IMR-90 (cell line): ENCODE measurements around the gene RAD51B. TPM values are rescaled to one million over a fixed set of nuclear protein-coding genes. Genes with fewer than 3 reads are reported as not detected.

Source experiments
- ATAC-seq: fragments of 200-7000 bp; cut with Tn5 transposase; 2 replicates; pipeline ENCODE4 v1.9.1; 2020; ENCODE audit warnings: low read depth, mild to moderate bottlenecking, moderate library complexity
- BruUV-seq: library from RNA; stranded (reverse); fragments of 400-500 nt; replicated peaks from 2 replicates; lab custom pipeline; 2021; lab: Mats Ljungman, UMichigan
- CTCF ChIA-PET: fragments of 300-600 bp; formaldehyde crosslinking; extraction: SDS; loops from one replicate; lab custom pipeline; 2021; ENCODE audit warnings: antibody characterized with exemption; lab: Yijun Ruan, JAX
- POLR2A ChIA-PET: fragments of 300-600 bp; sonication (Branson Sonifier 250); formaldehyde crosslinking; loops from one replicate; lab custom pipeline; 2022; ENCODE audit warnings: antibody characterized with exemption; ENCODE audit not compliant: unreplicated experiment; lab: Charles Lee
- DNase-seq: peaks from one replicate; pipeline ENCODE4 v3.0.0; 2013
- H2AFZ ChIP-seq: replicated peaks from 2 replicates; pipeline ENCODE3; 2013; ENCODE audit warnings: low read length, mild to moderate bottlenecking; ENCODE audit not compliant: poor library complexity
- H2AK5ac ChIP-seq: 2 replicates; pipeline ENCODE4 v1.6.1; 2013; ENCODE audit warnings: low read depth, low read length, inconsistent platforms
- H2AK9ac ChIP-seq: replicated peaks from 2 replicates; pipeline ENCODE3; 2013; ENCODE audit warnings: mild to moderate bottlenecking, low read depth, low read length, moderate library complexity; ENCODE audit not compliant: poor library complexity
- H2BK120ac ChIP-seq: 2 replicates; pipeline ENCODE4 v1.6.1; 2013; ENCODE audit warnings: low read depth, low read length, inconsistent platforms
- H2BK15ac ChIP-seq: 3 replicates; pipeline ENCODE4 v1.6.1; 2013; ENCODE audit warnings: low read depth, low read length, inconsistent platforms
- H2BK20ac ChIP-seq: 2 replicates; pipeline ENCODE4 v1.6.1; 2013; ENCODE audit warnings: low read depth, mild to moderate bottlenecking, inconsistent platforms, low read length, moderate library complexity
- H2BK5ac ChIP-seq: 2 replicates; pipeline ENCODE4 v1.6.1; 2013; ENCODE audit warnings: mild to moderate bottlenecking, low read depth, low read length, inconsistent platforms; ENCODE audit not compliant: poor library complexity, severe bottlenecking
- H3K14ac ChIP-seq: replicated peaks from 2 replicates; pipeline ENCODE4 v1.6.1; 2013; ENCODE audit warnings: low read depth, low read length, inconsistent platforms
- H3K18ac ChIP-seq: 2 replicates; pipeline ENCODE4 v1.6.1; 2013; ENCODE audit warnings: low read depth, low read length, control low read depth
- H3K23ac ChIP-seq: 2 replicates; pipeline ENCODE4 v1.6.1; 2013; ENCODE audit warnings: low read depth, low read length, inconsistent platforms
- H3K27ac ChIP-seq: 2 replicates; pipeline ENCODE4 v1.5.1; 2013; ENCODE audit warnings: mild to moderate bottlenecking, control low read depth, low read length; ENCODE audit not compliant: insufficient read depth
- H3K27me3 ChIP-seq: 2 replicates; pipeline ENCODE4 v1.6.1; 2013; ENCODE audit warnings: low read length; ENCODE audit not compliant: control insufficient read depth, insufficient read depth
- H3K36me3 ChIP-seq: 2 replicates; pipeline ENCODE4 v1.6.1; 2013; ENCODE audit warnings: low read length, mixed read lengths; ENCODE audit not compliant: control insufficient read depth, insufficient read depth
- H3K4ac ChIP-seq: 2 replicates; pipeline ENCODE4 v1.6.1; 2013; ENCODE audit warnings: low read depth, low read length, inconsistent platforms
- H3K4me1 ChIP-seq: 2 replicates; pipeline ENCODE4 v1.6.1; 2013; ENCODE audit warnings: low read length, mixed read lengths; ENCODE audit not compliant: control insufficient read depth, insufficient read depth
- H3K4me2 ChIP-seq: 2 replicates; pipeline ENCODE4 v1.6.1; 2013; ENCODE audit warnings: low read depth, mild to moderate bottlenecking, control low read depth, low read length, moderate library complexity
- H3K4me3 ChIP-seq: 2 replicates; pipeline ENCODE4 v1.5.1; 2013; ENCODE audit warnings: low read depth, mild to moderate bottlenecking, control low read depth, low read length, moderate library complexity; ENCODE audit not compliant: insufficient read depth
- H3K56ac ChIP-seq: 2 replicates; pipeline ENCODE4 v1.6.1; 2013; ENCODE audit warnings: low read length, inconsistent platforms; ENCODE audit not compliant: insufficient read depth; ENCODE audit errors: extremely low read depth
- H3K79me1 ChIP-seq, 2 experiments: 2 replicates each; pipeline ENCODE4 v1.6.1; 2013; ENCODE audit warnings: low read length in 2 of 2, inconsistent platforms in 1 of 2, low read depth in 1 of 2
- H3K9ac ChIP-seq: 2 replicates; pipeline ENCODE4 v1.6.1; 2013; ENCODE audit warnings: low read depth, low read length, control low read depth
- H3K9me1 ChIP-seq: 2 replicates; pipeline ENCODE4 v1.6.1; 2013; ENCODE audit warnings: low read length, inconsistent platforms; ENCODE audit not compliant: insufficient read depth
- H3K9me3 ChIP-seq: 2 replicates; pipeline ENCODE4 v1.6.1; 2013; ENCODE audit warnings: low read length; ENCODE audit not compliant: control insufficient read depth, insufficient read depth
- H4K20me1 ChIP-seq: 2 replicates; pipeline ENCODE4 v1.6.1; 2013; ENCODE audit warnings: low read length, inconsistent platforms; ENCODE audit not compliant: insufficient read depth
- H4K5ac ChIP-seq: 2 replicates; pipeline ENCODE4 v1.6.1; 2013; ENCODE audit warnings: mild to moderate bottlenecking, low read depth, low read length, control low read depth
- H4K8ac ChIP-seq, 2 experiments: 2 replicates each; pipeline ENCODE4 v1.6.1; 2013; ENCODE audit warnings: low read depth in 2 of 2, low read length in 2 of 2, control low read depth in 1 of 2, inconsistent platforms in 1 of 2
- H4K91ac ChIP-seq: 2 replicates; pipeline ENCODE4 v1.6.1; 2013; ENCODE audit warnings: low read depth, low read length, inconsistent platforms; ENCODE audit not compliant: insufficient read depth
- CHD1 ChIP-seq: IDR thresholded peaks from 2 replicates; pipeline ENCODE4 v1.6.1; 2012; ENCODE audit warnings: low read depth, low read length, improper control_type of control experiment
- FOS ChIP-seq: fragments of 150-350 bp; IDR thresholded peaks from 2 replicates; pipeline ENCODE4 v1.6.1; 2016; ENCODE audit warnings: low read depth, low read length
- MAFK ChIP-seq: IDR thresholded peaks from 2 replicates; pipeline ENCODE4 v1.6.1; 2012; ENCODE audit warnings: low read depth, low read length, improper control_type of control experiment
- POLR2A ChIP-seq: IDR thresholded peaks from 2 replicates; pipeline ENCODE4 v1.6.1; 2012; ENCODE audit warnings: mild to moderate bottlenecking, low read depth, low read length
- RCOR1 ChIP-seq: IDR thresholded peaks from 2 replicates; pipeline ENCODE4 v1.6.1; 2012; ENCODE audit warnings: mild to moderate bottlenecking, low read length, improper control_type of control experiment; ENCODE audit not compliant: insufficient replicate concordance
- USF2 ChIP-seq: fragments of 150-350 bp; IDR thresholded peaks from 2 replicates; pipeline ENCODE4 v1.6.1; 2017; ENCODE audit warnings: mild to moderate bottlenecking, antibody characterized with exemption, low read length, low read depth
- WGBS, 2 experiments: methylation state at CpG; one replicate each; pipeline versions ENCODE4 v1.1.5 to v1.1.7; 2013; ENCODE audit warnings: missing lambda C conversion rate in 2 of 2; ENCODE audit not compliant: insufficient read length in 1 of 2; ENCODE audit errors: extremely low coverage in 2 of 2; 5-methylcytosine and 5-hydroxymethylcytosine counted together
- dilution Hi-C: fragments of 300-500 bp; cut with HindIII; formaldehyde crosslinking; loops from one replicate; pipeline ENCODE4 v1.14.3; 2018; ENCODE audit warnings: low sequenced_read_pairs; ENCODE audit not compliant: unreplicated experiment
- in situ Hi-C: fragments of 300-500 bp; cut with MboI; formaldehyde crosslinking; loops from 3 replicates; pipeline ENCODE4 v1.14.3; 2019; ENCODE audit warnings: low sequenced_read_pairs, inconsistent platforms, mixed read lengths
- intact Hi-C: fragments of 100-400 bp; cut with micrococcal nuclease; formaldehyde crosslinking; loops from 2 replicates; pipeline ENCODE4 v1.10.0; 2022
- polyA plus RNA-seq, 3 experiments: library from polyadenylated mRNA; depleted of rRNA; stranded (reverse); fragments of >200 nt; gene quantifications; 2 replicates each; pipeline ENCODE4 v1.2.3, GENCODE V29; 2012; ENCODE audit warnings: low replicate concordance in 1 of 3
- total RNA-seq: library from RNA; depleted of rRNA; stranded (reverse); fragments of >200 nt; gene quantifications from 2 replicates; pipeline ENCODE4 v1.2.3, GENCODE V29; 2012

The RAD51B gene
- total and polyA plus RNA-seq, 2 of the 4 experiments (the other 2 are of a cell fraction): 5.1 to 18.8 TPM

GRCh38 chr14:68591786-68592185 is 772.2 kb downstream of the RAD51B start:
- no peak for ATAC-seq
- in situ Hi-C loops: no loop called here

More at GRCh38 chr14:68591786-68592185, 772.2 kb downstream of the RAD51B start:
- no CpG with 5 or more reads among the region's 4 CpGs for WGBS, 2 experiments
- H3K4ac ChIP-seq: no peak overlapping the region; the same call in 1 of the 2 replicates
- no peak overlapping the region for H2BK5ac ChIP-seq
- no peak overlapping the region for H3K9ac ChIP-seq
- no peaks in the 10 kb centered on the region for H3K27me3 ChIP-seq
- no peak overlapping the region for H4K8ac ChIP-seq
- no peak overlapping the region for H3K4me2 ChIP-seq
- peak overlapping the region; percentile 43 for H2AK5ac ChIP-seq
- H3K27ac ChIP-seq: no peak overlapping the region
- H2BK15ac ChIP-seq: peak overlapping the region; percentile 46; the same call in 1 of the 3 replicates
- no peaks in the 10 kb centered on the region for H3K79me1 ChIP-seq
- no peak for DNase-seq
- H3K14ac ChIP-seq: no peak overlapping the region
- ChIA-PET POLR2A (interaction anchor here (0.6 kb wide), 1 partner anchor 204 kb away, joined by 4 read pairs; no protein-coding TSS in a partner anchor), CTCF (no interaction called here)
- H4K20me1 ChIP-seq: no peaks in the 10 kb centered on the region
- peaks cover 29% of the 10 kb centered on the region for H3K9me1 ChIP-seq
- peaks cover 30% of the 10 kb centered on the region for H3K4me1 ChIP-seq
- no peaks in the 10 kb centered on the region for H3K36me3 ChIP-seq
- H3K56ac ChIP-seq: no peak overlapping the region
- peak overlapping the region; percentile 38; the same call in 1 of the 2 replicates for H2BK20ac ChIP-seq
- H4K91ac ChIP-seq: 0 out of 2 replicates have a peak overlapping the region, but pooled peaks have one; percentile 26
- TF ChIP-seq USF2: no peak
- TF ChIP-seq RCOR1: no peak
- no peak for TF ChIP-seq POLR2A
- TF ChIP-seq CHD1: no peak
- no peak for TF ChIP-seq MAFK
- no peak for TF ChIP-seq FOS
- no peak overlapping the region for H2AFZ ChIP-seq
- peak overlapping the region; percentile 28; the same call in 1 of the 2 replicates for H3K18ac ChIP-seq
- H3K23ac ChIP-seq: no peak overlapping the region
- no peak overlapping the region for H3K4me3 ChIP-seq
- BruUV-seq: no TSS peak
- H4K5ac ChIP-seq: no peak overlapping the region
- no peak overlapping the region for H2AK9ac ChIP-seq
- no peak overlapping the region for H2BK120ac ChIP-seq
- intact Hi-C loops (no loop called here), dilution Hi-C loops (no loop called here)
- H3K9me3 ChIP-seq: no peaks in the 10 kb centered on the region
